ENCODE measurements around the gene GREB1.

DNA sequence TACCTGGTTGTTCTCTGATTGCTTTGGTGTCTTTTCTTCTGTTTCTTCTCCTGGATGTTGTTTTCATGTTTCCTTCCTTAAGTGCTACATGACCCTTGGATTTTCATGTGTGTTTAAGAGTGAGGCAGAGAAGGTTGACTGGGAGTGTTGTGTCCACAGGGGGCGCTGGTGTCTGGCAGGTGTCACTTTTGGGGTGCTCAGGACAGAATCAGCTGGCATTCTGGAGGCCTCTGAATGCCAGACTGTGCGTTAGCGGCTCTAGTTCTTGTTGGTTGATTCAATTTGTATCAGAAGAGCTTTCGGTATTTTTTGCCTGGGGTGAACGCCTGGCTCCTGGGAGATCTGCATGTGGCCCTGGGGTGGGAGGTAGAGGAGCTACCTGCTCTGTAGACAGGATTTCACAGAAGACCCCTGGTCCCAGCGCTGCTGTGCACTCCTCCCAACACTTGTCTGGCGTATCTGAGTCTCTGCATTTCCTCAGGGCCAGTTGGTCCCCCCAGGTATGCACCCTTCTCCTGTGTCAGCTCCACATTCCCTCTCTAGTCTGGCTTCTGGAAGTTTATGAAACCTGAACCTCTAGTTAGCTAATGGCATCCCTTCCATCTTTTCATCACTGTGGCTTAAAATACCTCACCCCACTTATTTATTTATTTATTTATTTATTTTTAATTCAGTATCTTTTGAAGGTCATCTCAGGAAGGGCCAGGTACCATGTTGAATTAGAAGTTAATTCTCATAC lies 1.1 kb downstream of the GREB1 start:
- TF ChIP-seq FOXK2 (IDR thresholded peaks at IDR 0.05) (no peak), LEF1 (IDR thresholded peaks at IDR 0.05; ENCODE audit: borderline replicate concordance) (no peak), HDGF (IDR thresholded peaks at IDR 0.05; ENCODE audit: borderline replicate concordance) (no peak), NFRKB (IDR thresholded peaks at IDR 0.05) (no peak), TARDBP (IDR thresholded peaks at IDR 0.05) (no peak), SUZ12 (IDR thresholded peaks at IDR 0.05) (no peak), BHLHE40 (IDR thresholded peaks at IDR 0.05; ENCODE audit: borderline replicate concordance) (no peak), SP1 (IDR thresholded peaks at IDR 0.05) (no peak), FOXM1 (IDR thresholded peaks at IDR 0.05; ENCODE audit: borderline replicate concordance) (no peak)

All from HEK293T (cell line).